DMS153 treated with DMSO at 0.1 percent for 48 hours (cell line): ENCODE measurements around the gene FGD5.

Experiments used
- DNase-seq: peaks from one replicate; lab custom pipeline; 2025; ENCODE audit not compliant: unreplicated experiment; lab: John Stamatoyannopoulos, UW

The FGD5 gene

DNA sequence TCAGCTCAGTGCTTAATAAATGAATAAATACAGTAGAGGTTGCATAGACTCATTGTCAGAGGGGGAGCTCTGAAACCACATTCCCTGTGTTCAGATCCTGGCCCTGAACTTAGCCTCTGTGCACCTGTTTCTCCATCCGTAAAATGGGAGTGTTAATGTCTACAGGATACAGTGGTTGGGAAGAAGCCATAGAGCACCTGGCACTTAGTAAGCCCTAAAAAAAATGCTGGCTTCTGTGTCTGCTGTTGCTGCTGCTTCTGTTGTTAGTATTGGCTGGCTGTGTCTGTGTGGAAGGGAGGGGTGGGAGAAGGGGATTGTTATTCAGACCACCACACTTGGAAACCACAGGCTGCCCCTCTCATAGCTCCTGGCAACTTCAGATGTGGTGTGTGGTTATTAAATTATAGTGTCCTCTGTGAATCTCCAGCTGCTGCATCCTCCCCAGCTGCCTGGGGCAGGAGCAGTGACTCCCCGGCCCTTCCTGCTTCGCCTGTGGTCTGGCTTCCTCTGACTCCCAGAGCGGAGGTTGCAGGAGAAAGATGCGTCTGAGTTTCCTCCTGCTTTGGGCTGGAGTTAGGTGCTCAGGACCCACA lies 31.0 kb downstream of the FGD5 start:
- no peak for DNase-seq

DNA sequence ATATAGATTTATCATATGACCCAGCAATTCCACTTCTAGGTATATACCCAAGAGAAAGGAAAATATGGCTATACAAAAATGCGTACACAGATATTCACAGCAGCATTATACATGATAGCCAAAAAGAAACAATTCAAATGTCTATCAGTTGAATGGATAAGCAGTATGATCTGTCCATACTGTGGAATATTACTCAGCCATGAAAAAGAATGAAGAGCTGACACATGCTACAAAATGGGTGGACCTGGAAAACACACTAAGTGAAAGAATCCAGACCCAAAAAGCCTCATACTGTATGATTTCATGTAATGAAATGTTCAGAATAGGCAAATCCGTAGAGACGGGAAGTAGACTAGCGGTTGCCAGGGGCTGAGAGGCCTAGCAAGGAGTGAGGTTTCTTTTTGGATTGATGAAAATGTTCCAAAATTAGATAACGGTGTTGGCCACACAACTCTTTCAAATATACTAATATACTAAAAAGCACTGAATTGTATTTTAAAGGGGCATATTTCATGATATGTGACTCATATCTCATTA lies 33.4 kb downstream of the FGD5 start:
- DNase-seq: no peak

DNA sequence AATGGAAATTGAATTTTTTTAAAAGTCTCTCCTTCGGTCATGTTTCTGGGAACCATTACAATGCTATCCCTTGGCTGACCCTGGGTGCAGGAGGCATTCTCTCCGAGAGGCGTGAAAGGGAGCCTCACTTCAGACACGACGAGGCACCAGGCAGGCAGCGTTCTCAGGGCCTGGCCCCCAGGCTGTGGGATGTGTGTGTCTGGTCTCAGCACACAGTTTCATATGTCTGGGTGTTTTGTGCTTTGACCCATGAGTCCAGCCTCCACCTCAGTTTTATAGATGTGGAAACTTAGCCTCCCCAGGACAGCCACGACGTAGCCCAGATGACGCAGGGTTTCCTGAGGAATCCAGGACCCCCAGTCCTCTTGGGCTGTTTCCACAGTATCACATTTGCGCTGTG lies 34.0 kb downstream of the FGD5 start:
- DNase-seq: no peak

GRCh38 chr3:14853271-14853951 lies 34.6 kb downstream of the FGD5 start:
- DNase-seq: no peak

DNA sequence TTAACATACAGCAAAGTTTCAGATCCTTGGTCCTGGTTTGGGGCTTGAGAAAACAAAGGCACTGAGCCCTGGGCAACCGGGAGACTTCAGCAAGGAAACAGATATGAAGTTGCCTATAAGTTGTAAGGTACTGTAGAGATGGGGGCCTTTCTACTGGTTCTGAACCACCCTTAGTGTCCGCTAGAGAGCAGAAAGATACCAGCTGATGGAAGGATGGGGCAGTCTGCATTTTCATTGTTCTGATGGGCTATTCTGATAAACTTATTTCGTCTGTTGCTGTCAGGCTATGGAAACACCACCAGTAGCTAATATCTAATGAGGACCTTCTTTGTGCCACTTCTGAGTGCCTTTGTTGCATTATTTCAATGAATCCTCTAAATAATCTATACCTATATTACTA lies 38.7 kb downstream of the FGD5 start:
- no peak for DNase-seq

DNA sequence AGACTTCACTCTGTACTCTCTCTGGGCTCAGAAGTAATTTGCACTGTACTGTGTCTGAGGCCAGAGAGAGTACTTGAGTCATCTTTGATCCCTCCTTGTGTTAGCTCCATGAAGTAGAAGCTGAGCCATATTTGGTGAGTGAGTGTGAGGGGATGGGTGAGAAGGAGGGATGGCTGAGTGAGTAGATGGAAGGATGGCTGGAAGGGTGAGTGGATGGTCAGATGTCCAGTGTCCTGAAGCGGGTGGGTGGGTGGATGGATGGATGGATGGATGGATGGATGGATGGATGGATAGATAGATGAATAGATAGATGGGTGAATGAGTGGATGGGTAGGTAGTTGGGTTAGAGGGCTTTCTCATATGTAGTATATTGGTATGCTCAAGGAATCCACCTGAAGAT lies 39.3 kb downstream of the FGD5 start:
- no peak for DNase-seq

GRCh38 chr3:14859880-14860279 lies 41.1 kb downstream of the FGD5 start:
- no peak for DNase-seq

- no peak for DNase-seq
Observed at GRCh38 chr3:14861031-14861430, 42.3 kb downstream of the FGD5 start.

DNA sequence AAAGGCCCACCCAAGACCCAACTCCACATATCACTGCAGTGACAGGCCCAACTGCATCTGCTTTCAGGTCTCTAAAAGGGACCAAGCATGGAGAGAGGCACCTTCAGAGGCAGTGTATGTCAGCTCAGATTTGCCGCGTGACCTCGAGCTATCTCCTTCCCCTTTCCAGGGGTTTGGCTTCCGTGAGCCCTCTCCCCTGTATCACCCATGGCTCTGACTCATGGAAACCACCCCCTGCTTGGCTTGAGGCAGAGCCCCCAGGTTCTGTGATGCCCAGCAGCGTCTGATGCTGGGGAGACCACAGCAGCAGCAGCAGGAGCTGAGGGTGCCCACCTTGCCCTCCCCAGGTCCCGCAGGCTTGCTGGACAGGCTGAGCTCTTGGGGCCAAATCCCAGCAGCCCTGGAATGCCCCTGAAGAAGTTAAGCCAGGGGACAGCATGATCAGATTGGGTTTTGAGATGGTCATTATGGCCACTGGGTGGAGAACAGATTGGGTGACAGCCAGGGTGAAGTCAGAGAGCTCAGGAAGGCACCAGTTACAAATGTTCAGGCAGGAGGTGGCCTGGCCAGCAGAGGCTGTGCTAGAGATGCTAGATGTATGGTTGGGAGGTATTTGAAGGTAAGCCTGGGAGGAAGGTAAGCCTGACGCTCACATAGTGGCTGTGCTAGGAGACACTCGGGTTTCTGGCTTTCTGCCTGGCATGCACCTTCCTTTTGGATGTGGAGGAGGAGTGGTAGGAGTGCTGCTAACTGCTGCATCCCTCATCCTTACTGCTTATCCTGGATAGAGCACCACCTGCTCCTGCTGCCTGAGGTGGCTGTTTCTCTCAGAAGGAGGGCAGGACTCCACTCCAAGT lies 42.9 kb downstream of the FGD5 start:
- DNase-seq: no peak

GRCh38 chr3:14862303-14862660 lies 43.5 kb downstream of the FGD5 start:
- DNase-seq: no peak

- no peak for DNase-seq
Observed at GRCh38 chr3:14862661-14863230, 44.0 kb downstream of the FGD5 start.

GRCh38 chr3:14863333-14864100 lies 44.8 kb downstream of the FGD5 start:
- no peak for DNase-seq

DNA sequence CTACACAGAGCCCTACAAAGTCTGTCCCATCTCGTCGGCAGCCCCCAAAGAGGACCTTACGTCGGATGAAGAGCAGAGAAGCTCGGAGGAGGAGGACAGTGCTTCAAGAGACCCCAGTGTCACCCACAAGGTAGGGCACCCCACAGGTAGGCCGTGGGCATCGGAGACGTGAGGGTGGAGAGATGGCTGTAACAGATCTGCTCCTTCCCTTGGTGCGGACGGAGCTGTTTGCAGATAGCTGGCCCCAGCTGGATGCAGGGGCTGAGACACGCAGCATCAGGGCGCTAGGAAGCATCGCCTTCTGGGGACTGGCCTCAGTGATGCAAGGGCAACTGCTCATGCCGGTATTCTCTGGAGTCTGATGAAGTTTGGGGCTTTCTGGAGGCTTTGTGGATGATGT lies 45.4 kb downstream of the FGD5 start:
- DNase-seq: no peak

DNA sequence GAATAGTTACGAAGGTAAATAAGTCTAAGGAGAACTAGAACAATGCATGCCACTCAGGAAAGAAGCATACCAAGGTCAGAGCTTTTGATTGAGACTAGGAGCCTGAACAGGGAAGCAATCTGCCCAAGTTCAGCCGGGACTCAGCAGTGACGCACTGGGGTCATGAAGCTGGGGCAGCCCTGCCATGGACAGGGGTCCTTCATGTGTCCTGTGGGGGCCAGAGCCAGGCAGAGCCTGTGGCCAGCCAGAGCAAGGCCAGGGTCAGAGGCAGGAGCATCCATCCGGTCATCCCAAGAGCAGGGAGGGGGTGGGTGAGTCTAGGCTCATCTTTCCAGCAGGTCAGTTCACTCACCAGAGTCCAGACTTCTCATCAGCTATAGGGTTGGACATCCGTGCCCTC lies 47.9 kb downstream of the FGD5 start:
- DNase-seq: no peak

- DNase-seq: no peak
Observed at GRCh38 chr3:14867936-14868570, 49.3 kb downstream of the FGD5 start.

- DNase-seq: no peak
Observed at GRCh38 chr3:14869917-14870782, 51.4 kb downstream of the FGD5 start.

DNA sequence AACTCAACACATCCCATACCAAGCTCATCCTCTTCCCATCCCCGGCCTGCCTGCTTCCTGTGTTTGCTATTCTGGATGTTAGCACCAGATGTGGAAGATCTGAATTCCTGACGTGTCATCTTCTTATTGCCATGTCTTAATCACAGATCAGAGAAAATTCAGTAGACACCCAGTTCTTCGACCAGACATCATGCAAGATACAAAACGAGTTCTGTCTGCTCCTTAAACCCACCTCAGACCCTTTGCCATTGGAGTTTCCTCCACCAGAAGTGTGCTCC lies 52.0 kb downstream of the FGD5 start:
- no peak for DNase-seq

GRCh38 chr3:14871456-14872200 lies 52.9 kb downstream of the FGD5 start:
- DNase-seq: no peak

DNA sequence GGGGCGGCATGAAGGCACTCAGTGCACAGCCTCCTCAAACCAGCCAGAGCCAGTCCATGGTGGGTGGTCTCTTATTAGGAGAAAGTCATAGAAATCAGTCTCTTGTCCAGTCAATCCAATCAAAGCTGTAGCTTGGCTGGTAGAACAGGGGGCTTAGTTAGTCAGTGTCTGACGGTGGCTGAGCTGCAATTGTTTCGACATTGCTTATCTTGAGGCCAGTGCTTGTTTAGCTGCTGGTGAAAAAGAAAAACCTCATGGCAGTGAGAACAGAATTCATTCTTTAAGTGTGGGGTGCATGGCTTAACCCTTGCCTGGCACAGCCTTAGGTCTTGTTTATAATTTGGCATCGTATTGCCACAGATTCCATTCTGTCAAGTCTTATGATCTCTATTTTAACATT lies 53.9 kb downstream of the FGD5 start:
- DNase-seq: no peak
